ENCODE measurements around the gene KCNH3. TPM values are rescaled to one million over a fixed set of nuclear protein-coding genes. Genes with fewer than 3 reads are reported as not detected.

The KCNH3 gene
- total and polyA plus RNA-seq, 2 of the 8 experiments (the other 6 are each of a cell fraction or from before 2014, with no cell fraction given): 0.24 to 0.50 TPM

DNA sequence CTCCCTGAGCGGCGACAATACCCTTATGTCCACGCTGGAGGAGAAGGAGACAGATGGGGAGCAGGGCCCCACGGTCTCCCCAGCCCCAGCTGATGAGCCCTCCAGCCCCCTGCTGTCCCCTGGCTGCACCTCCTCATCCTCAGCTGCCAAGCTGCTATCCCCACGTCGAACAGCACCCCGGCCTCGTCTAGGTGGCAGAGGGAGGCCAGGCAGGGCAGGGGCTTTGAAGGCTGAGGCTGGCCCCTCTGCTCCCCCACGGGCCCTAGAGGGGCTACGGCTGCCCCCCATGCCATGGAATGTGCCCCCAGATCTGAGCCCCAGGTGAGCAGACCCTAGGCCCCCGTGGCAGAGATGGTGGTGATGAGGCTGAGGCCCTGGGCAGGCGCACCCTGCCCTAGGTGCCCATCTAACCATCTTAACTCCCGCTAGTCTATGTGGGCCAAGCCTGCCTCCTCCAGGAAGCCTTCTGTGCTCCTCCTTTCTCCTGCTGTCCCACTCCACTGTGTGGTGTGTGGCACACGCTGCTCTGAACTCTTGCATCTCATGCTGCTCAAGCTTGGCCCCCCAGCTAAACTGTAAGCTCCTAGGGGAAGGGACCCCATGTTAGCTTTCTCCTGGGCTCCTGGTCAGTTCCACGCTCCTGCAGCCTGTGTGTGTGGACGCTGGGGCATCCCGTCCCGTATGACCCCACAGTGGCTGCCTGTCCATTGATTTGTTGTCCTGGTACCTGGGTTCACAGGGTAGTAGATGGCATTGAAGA, 17.0 kb downstream of the KCNH3 start:
- Histone ChIP-seq H3K9me3 (ENCODE audit: insufficient read depth in 2 of 2, low read depth in 1 of 2, low read length in 1 of 2) (no peaks in the 10 kb centered on the region), H4K91ac (replicated peaks; ENCODE audit: insufficient read length, low read length) (no peak overlapping the region), H3K56ac (replicated peaks; ENCODE audit: insufficient read length, low read depth, low read length) (no peak overlapping the region), H3K23me2 (ENCODE audit: low read depth, low read length) (no peaks in the 10 kb centered on the region), H3K18ac (ENCODE audit: extremely low read depth, low read length) (no peak overlapping the region), H3K23ac (ENCODE audit: insufficient read length) (no peak overlapping the region), H4K8ac (ENCODE audit: extremely low read depth, insufficient read depth, low read length) (no peak overlapping the region; the same call in 1 of the 2 replicates), H3K9ac (replicated peaks in 1 of 4; ENCODE audit: extremely low read depth in 1 of 4, low read depth in 3 of 4, low read length in 3 of 4) (no peak overlapping the region), H3K79me1 (ENCODE audit: low read depth, low read length) (no peaks in the 10 kb centered on the region), H4K20me1 (replicated peaks in 1 of 2; ENCODE audit: control insufficient read depth in 1 of 2, insufficient read depth in 2 of 2, low read length in 2 of 2) (peaks cover 0 to 5% of the 10 kb centered on the region in 2 experiments), H3K27me3 (replicated peaks in 1 of 4; ENCODE audit: control insufficient read depth in 3 of 4, extremely low read depth in 1 of 4, insufficient read depth in 3 of 4, low read length in 3 of 4) (peaks cover 0 to 6% (median 1%) of the 10 kb centered on the region in 4 experiments; a peak in 4 of 7 replicates), H3K4me2 (ENCODE audit: insufficient read depth in 1 of 2, low read depth in 2 of 2, low read length in 2 of 2) (no peak overlapping the region), H2BK20ac (ENCODE audit: low read length) (no peak overlapping the region), H2BK5ac (ENCODE audit: low read depth, low read length) (no peak overlapping the region), H3K4me1 (replicated peaks in 1 of 4; ENCODE audit: control insufficient read depth in 3 of 4, insufficient read depth in 4 of 4, low read length in 3 of 4) (no peaks in the 10 kb centered on the region; a peak in 1 of 7 replicates), H2BK120ac (replicated peaks; ENCODE audit: low read depth, low read length) (no peak overlapping the region), H3K14ac (ENCODE audit: insufficient read length) (no peak overlapping the region), H4K5ac (ENCODE audit: insufficient read length, low read depth, low read length) (no peak overlapping the region), H3K27ac (ENCODE audit: low read depth, low read length) (no peak overlapping the region), H3K79me2 (ENCODE audit: control insufficient read depth in 1 of 2, insufficient read depth in 2 of 2, low read length in 2 of 2) (no peaks in the 10 kb centered on the region), H2BK12ac (ENCODE audit: low read depth, low read length) (no peak overlapping the region), H2AK5ac (ENCODE audit: low read depth, low read length) (no peak overlapping the region), H2AFZ (ENCODE audit: low read length) (no peak overlapping the region), H3K4ac (replicated peaks; ENCODE audit: insufficient read length, low read depth, low read length) (no peak overlapping the region), H3K36me3 (ENCODE audit: control insufficient read depth in 2 of 4, insufficient read depth in 4 of 4, low read length in 3 of 4) (peaks cover 14 to 31% (median 23%) of the 10 kb centered on the region in 4 experiments; a peak in 6 of 8 replicates), H3K4me3 (ENCODE audit: extremely low read depth in 1 of 4, insufficient read depth in 2 of 4, low read depth in 3 of 4, low read length in 4 of 4) (no peak overlapping the region), H2BK15ac (ENCODE audit: low read length) (no peak overlapping the region)
- DNase-seq (ENCODE audit: low read depth in 1 of 2, low spot score in 2 of 2): no peak
- FAIRE-seq: no peak
- ChIA-PET POLR2A (ENCODE audit: partially characterized antibody) (interaction anchor here (1.1 to 6.7 kb wide), 6 partner anchors 10 to 224 kb away, joined by 3 to 72 read pairs (median 6); partner anchors contain the start of genes MCRS1 and SPATS2), CTCF (ENCODE audit: partially characterized antibody) (interaction anchor here (1.1 to 14.0 kb wide), 13 partner anchors 8 to 213 kb away, joined by 3 to 171 read pairs (median 14); partner anchors contain the start of genes DNAJC22, KCNH3, MCRS1 and SPATS2)
- 91% methylated on average over 16 of the region's 18 CpGs; no CpG with 5 or more reads in 1 of the 2 experiments for WGBS, 2 experiments (ENCODE audit: extremely low coverage in 1 of 2, insufficient coverage in 1 of 2, insufficient read length in 1 of 2, insufficient replicate concordance in 2 of 2, low coverage in 1 of 2, low lambda C conversion rate in 2 of 2, missing lambda C conversion rate in 1 of 2)
- TF ChIP-seq HDAC6 (IDR thresholded peaks at IDR 0.05; ENCODE audit: low read depth, low read length): no peak
- TF ChIP-seq TEAD4 (IDR thresholded peaks at IDR 0.05; ENCODE audit: low read depth, low read length): no peak
- TF ChIP-seq, protein P1, sequence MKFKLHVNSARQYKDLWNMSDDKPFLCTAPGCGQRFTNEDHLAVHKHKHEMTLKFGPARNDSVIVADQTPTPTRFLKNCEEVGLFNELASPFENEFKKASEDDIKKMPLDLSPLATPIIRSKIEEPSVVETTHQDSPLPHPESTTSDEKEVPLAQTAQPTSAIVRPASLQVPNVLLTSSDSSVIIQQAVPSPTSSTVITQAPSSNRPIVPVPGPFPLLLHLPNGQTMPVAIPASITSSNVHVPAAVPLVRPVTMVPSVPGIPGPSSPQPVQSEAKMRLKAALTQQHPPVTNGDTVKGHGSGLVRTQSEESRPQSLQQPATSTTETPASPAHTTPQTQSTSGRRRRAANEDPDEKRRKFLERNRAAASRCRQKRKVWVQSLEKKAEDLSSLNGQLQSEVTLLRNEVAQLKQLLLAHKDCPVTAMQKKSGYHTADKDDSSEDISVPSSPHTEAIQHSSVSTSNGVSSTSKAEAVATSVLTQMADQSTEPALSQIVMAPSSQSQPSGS (IDR thresholded peaks at IDR 0.05; ENCODE audit: low read length): no peak
- no peak; the same call in 1 of the 2 replicates for TF ChIP-seq POLR2AphosphoS5 (IDR thresholded peaks at IDR 0.05; ENCODE audit: low read depth, low read length)
- TF ChIP-seq BRCA1 (IDR thresholded peaks at IDR 0.05; ENCODE audit: low read depth, low read length): no peak

All from H1 (cell line).